NCI-H146 treated with DMSO at 0.1 percent for 48 hours (cell line): ENCODE results near the gene AP1B1.
"Not testable (repeated sequence)": the region's sequence is repeated elsewhere in the genome, so short reads cannot be mapped to it uniquely, and the experiment has no call there.

Experiments used
- DNase-seq: peaks from one replicate; lab custom pipeline; 2025; ENCODE audit not compliant: unreplicated experiment; lab: John Stamatoyannopoulos, UW

The AP1B1 gene

DNA sequence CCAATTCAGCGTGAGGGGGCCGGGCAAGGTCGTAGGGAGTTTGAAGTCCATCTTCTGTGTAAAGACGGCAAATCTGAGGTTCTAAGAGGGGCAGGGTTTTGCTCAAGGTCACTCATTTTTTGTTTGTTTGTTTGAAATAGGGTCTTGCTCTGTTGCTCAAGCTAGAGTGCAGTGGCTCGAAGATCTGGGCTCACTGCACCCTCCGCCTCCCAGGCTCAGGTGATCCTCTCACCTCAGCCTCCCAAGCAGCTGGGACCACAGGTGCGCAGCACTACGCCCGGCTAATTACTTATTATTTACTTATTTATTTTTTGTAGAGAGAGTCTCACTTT lies 355 bp upstream of the AP1B1 start:
- DNase-seq: no peak

DNA sequence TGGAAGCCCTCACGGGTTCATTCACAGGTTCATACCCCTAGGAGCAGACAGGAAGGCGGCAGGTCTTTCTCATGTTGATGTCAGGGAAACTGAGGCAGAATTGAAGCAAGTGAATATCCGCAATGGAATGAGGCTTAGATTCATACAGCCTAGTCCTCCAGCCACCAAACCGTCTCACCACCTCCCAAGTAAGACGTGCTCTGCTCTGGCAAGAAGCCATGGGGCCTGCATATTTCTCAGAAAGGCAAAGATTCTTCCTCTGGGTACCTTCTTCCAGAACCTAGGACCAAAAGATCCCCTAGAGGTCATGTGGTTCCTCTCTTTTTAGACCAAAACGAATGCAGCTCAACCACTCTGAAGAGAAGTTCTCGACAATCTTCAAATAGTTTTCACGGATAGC lies 1.7 kb downstream of the AP1B1 start:
- DNase-seq: no peak

DNA sequence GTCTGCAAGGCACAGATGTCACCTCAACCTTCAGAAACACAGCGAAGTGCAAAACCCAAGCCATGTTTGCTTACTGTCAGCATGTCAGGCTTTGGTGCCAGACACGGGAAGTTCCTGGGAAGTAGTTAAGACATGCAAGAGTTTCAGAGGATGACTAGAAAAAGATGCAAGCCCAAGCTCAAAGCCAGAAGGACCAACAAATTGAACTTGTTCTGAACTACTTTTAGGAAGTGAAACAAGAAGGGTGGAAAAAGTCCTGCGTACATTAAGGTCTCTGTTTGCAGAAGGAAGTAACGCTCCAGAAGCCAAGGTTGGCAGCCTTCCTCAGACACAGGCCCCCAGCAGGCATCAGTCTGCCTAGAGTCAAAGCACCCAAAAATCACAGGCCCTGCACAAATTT lies 2.6 kb downstream of the AP1B1 start:
- no peak for DNase-seq

DNA sequence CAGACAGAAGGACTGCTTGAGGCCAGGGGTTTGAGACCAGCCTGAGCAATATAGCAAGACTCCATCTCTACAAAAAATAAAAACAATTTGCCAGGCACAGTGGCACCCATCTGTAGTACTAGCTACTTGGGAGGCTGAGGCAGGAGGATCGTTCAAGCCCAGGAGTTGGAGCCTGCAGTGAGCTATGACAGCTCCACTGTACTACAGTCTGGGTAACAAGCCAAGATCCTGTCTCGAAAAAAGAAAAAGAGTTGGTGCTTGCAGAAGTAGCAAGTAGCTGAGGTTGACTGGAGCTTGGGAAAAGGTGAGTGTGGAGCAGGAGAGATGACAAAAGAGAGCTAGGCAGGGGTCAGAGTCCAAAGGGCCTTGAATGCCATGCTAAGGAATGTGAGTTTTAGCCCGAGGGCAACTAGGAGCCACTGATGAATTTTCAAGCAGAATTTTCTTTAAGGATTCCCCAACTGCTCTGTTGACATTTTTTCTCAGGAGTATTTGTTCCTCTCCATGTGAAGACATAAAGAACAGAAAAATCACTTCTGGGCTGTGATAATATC lies 3.1 kb downstream of the AP1B1 start:
- no peak for DNase-seq

DNA sequence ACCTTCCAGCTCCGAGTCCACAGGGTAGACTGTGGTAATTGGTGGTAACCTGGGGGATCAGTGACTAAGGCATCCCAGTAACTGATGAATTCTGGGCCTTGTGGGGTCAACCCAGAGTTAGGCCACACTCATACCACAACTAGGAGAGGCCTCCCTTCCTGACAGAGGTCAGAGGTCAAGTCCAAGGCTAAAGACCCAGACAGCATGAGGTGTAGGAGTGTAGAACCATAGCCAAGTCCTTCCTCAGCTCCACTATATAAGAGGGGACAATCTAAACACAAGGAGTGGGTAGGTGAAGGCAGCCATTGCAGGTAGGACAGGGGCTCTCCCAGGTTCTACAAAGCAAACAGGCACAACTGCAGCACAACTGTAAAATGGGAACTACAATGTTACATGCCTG lies 4.6 kb downstream of the AP1B1 start:
- no peak for DNase-seq

DNA sequence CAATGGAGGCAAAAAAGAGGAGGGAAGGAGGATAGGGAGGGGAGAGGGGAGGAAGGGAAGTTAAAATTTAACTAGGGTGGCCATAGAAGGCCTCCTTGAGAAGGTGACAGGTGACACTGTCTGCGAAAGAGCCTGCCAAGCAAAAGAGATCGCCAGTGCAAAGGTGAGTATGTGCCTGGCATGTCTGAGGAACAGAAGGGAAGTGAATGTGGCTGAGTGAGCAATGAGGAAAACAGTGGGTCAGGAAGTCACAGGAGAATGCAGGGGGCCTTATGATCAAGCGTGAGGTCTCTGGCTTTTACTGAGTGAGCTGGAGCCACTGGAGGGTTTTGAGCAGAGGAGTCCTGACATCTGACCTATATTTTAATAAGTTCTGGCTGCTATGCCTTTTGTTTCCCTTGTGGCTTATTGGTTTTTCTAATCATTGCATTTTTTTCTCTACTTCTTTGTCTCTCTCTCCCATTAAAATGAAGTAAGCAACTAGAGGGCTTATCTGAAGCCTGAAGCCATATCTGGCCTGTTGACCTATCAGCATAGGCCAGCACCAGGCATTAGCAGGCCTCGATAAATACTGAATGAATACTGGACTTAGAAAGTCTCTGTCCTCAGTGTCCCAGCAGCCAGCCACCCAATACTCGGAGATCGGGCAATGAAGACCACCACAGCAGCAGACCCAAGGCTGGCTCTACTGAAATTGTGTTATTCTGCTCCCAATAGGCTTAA lies 5.6 kb downstream of the AP1B1 start:
- DNase-seq: no peak

DNA sequence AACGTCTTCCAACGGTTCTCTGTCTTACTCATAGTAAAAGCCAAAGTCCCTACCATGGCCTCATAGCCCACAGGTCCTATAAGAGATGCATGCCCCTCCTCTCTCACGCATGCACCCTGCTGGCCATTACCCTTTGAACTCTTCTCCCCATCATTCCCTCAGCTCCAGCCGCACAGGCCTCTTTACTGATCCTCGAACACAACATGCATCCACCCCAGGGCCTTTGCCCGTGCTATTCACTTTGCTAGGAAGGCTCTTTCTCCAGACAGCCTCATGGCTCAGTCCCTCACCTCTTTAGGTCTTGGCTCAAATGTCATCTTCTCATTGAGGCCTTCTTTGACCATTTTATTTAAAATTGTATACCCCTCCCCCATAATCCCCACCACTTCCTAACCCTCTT lies 7.5 kb downstream of the AP1B1 start:
- DNase-seq: no peak

DNA sequence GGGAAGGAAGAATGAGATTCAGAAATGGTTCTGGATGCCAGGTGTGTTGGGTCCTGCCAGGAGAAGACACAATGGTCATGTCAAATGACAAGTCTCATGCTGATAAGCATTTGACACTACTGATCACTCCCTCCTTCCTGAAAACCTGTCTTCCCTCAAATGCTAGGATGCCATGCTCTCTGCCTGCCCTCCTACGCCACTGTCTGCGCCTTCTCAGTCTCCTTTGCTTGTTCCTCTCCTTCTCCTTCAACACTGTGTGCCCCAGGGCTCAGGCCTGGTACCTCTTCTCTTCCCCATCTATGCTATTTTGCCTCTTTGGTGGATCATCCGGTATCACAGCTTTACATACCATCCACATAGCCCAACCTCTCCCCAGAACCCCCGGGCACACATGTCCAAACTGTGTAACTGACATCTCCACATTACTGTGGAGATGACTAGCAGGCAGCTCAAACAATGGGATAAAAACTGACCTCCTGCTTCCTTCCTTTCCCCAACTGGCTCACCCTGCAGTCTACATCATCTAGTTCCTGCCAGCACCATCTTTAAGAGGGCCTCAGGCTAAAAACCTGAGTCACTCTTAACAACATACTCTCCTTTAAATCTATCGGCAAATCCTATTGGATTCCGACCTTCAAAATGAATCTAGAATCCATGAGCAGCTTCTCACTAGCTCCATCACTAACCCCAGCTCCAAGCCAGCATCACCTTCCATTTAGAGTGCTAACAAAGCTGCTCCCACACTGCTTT lies 8.2 kb downstream of the AP1B1 start:
- no peak for DNase-seq

DNA sequence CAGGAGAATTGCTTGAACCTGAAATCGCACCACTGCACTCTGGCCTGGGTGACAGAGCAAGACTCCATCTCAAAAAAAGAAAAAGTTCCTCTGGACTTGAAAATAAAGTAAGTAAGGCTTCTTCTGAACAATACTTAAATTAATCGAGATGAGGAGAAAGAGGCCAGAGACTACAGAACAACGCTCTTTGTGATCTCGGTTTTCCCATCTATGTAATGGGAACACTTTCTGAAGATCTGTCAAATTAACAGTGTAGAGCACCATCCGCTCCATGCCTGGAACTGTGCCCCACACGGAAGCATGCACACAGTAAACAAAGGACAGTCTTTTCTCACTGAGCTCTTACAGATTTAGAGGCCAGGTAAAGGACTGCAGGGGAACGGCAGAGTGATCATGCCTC lies 9.1 kb downstream of the AP1B1 start:
- DNase-seq: no peak

DNA sequence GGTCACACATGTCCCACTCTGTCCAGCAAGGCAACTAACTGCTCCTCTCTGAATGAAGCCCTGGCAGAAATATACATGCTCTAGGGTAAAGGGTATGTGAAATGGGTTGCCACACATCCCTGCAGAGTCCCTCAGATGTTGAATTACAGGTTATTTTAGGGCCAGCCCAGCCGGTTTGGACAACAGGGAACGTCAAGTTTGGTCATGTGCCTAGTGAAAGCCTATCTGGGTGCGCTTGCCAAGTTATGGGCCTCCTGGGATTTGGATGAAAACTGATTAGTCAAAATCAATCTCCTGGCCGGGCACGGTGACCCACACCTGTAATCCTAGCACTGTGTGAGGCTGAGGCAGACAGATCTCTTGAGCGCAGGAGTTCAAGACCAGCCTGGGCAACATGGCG lies 10.4 kb downstream of the AP1B1 start:
- DNase-seq: no peak

DNA sequence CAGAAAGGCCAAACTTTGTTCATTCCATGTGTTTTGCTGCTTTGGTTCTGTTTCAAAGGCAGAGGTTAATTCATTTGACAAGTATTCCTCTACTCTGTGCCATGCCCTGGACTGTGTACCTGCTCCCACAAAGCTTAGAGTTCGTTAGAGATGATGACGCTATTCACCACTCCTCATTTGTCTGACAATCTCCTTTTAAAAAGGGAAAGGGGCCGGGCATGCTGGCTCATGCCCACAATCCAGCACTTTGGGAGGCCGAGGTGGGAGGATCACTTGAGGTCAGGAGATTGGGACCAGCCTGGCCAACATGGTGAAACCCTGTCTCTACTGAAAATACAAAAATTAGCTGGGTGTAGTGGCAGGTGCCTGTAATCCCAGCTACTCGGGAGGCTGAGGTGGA lies 11.7 kb downstream of the AP1B1 start:
- not testable (repeated sequence) for DNase-seq

DNA sequence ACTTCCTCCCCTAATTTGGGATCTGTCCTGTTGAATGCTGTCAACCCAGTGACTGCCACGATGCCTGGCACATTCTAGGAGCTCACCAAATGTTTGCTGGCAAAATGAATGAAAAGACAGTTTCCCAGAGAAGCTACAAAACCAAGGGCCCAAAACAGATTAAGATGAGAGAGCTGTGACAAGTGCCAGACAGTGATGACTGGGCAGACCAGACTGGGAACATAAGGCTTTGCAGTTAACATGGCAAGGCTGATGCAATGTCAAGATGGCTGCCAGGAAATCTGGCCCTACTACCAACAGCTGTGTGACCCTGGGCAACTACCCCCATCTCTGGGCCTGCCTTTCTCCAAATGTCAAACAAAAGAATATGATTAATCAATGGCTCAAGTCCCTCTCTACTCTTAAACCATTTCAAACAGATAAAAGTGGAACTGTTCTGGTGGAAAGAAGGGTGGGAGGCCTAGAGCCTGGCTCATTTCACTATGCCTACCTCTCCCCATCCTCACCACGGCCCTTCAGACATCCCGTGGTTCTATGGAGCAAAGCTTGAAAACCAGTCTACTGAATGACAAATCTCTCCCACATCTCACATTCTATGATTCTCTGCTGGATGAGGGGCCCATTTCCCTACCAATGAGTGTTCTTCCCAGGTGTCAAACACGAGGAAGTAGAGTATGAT lies 12.8 kb downstream of the AP1B1 start:
- no peak for DNase-seq

DNA sequence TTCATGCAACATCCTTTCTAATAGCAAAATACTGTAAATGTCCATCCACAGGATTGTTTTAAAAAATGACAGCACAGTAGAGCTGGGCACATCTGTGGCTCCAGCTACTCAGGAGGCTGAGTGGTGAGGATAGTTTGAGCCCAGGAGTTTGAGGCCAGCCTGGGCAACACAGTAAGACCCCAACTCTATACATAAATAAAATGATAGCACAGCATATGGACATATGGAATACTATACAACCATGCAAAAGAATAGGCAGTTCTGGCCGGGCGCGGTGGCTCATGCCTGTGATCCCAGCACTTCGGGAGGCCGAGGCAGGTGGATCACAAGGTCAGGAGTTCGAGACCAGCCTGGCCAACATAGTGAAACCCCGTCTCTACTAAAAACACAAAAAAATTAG lies 13.6 kb downstream of the AP1B1 start:
- DNase-seq: not testable (repeated sequence)

DNA sequence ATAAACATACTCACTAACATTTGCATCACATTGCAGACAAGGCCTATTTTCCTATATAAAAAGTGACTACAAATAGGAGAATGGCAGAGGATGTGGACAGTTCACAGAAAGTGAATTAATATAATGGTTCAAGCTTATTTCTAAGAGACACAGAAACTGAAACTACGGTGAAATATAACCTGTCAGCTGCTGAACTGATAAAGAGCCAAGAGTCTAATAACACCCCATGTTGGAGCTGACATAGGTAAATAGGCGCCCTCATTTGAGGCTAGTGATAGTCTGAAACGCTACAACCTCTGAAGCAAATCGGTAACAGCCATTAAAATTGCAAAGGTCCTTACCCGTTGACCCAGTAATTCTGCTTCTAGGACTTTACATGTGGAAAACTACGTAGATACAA lies 14.0 kb downstream of the AP1B1 start:
- no peak for DNase-seq

DNA sequence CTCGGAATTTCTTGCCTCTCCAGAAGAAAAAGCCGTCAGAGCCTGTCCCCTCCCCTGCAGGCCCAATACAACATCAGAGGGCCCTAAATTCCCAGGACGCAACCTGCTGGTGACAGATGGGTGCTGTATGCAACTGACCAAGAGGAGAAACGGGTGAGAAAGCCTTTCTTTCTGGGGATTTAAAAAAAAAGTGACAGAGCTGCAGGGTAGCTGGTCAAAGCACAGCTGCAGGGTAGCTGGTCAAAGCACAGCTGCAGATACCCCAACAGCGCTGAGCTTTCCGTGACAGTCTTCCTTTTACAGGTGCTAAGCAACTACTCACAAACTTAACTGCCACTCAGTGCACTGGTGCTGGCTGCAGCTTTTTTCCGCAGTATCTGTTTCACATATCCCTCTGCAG lies 17.8 kb downstream of the AP1B1 start:
- DNase-seq: no peak

DNA sequence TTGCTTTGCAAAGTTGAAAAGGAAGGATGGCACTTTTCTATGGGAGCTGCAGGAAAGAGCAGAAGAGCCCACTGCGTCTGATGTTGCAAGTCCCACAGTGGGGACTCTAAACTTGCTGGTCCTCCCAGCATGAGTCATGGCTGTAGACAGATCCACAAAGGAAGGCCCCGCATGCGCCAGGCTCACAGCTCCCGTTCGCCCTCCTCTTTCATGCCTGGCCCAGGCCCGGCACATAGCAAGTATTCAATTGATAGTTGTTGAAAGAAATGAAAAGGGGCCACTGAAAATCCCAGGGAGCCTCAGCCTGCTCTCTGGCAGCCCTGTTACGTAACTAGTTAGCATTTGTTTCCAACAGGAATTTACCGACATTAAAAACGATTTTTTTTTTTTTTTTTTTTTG lies 18.9 kb downstream of the AP1B1 start:
- DNase-seq: no peak

DNA sequence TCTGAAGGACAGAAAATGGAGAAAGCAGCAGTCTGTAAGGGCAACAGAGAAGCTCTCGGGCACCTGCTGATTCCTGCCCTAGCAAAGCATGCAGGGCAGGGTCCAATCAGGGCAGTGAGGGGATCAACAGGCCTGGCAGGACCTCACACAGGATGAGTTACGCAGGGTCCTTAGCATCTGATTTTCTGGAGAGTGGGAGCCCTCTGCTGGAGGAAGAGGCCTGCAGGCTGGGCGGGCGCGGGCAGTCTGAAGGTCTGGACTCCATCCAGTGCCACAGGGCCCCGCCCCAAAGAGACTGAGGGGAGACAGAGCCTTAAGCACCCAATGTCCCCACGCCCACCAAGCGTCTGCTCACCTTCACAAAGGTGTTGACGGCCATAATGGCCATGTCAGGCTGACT lies 28.9 kb downstream of the AP1B1 start:
- DNase-seq: no peak

DNA sequence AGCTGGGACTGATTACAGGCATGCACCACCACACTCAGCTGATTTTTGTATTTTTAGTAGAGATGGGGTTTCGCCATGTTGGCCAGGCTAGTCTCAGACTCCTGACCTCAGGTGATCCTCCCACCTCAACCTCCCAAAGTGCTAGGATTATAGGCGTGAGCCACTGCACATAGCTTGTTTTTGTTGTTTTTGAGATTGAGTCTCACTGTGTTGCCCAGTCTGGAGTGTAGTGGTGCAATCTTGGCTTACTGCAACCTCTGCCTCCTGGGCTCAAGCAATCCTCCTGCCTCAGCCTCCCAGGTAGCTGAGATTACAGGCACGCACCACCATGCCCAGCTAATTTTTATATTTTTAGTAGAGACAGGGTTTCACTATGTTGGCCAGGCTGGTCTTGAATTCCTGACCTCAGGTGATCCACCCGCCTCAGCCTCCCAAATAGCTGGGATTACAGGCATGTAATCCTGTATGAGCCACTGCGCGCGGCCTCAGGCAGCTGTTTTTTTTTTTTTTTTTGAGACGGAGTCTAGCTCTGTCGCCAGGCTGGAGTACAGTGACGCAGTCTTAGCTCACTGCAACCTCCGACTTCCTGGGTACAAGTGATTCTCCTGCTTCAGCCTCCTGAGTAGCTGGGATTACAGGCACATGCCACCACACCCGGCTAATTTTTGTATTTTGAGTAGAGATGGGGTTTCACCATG lies 31.0 kb downstream of the AP1B1 start:
- not testable (repeated sequence) for DNase-seq

DNA sequence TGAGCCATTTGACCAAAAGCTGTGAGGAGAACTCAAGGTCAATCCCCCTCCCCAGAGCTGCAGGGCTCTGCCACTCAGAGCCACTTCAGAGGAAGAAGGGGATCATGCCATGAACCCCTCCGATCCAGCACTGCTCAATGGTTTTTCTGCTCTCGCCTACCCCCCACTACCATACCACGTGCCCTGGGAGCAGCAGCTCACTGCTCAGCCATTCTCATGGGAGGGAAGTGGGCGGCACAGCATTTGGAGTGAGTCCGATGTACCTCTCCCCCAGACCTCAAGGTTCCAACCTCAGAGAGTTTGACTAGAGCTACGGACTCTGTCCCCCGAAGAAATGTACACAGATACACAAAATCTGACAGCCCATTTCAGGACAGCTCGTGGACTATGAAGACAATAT lies 34.5 kb downstream of the AP1B1 start:
- no peak for DNase-seq

DNA sequence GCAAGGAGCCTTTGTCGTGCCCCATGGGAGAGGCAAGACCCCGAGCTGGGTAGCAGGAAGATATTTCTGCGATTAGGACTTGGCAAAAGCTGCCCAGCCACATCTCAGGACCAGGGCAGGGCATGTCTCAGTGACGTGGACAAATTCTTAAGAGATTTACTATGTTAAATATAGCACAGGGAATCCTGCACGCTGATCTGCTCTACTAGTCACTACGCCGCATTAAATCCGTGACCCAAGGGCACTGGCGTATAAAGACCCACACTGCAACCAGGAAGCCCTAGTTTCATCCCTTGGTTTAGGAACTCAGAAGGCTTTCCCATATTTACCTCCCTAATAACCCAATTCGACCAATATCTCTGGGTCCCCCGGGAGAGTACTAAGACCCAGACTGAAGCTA lies 35.1 kb downstream of the AP1B1 start:
- DNase-seq: no peak

DNA sequence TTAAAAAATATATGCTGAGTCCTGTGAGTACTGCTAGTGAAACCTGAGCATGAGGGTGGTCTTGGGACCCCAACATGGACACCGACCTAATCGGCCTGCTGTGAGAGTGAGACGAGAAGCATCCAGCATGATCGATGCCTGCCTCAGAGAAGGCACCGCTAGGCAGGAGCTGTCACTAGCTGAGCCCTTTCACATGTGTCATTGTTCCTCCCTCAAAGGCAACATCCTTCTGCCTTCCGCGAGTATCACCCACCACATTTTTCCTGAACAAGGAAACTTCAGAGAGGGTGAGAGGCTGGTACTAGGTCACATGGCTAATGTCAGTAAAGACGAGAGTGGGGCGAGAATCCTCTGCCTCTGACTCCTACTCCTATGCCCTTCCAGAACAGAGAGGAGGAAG lies 35.6 kb downstream of the AP1B1 start:
- DNase-seq: no peak

DNA sequence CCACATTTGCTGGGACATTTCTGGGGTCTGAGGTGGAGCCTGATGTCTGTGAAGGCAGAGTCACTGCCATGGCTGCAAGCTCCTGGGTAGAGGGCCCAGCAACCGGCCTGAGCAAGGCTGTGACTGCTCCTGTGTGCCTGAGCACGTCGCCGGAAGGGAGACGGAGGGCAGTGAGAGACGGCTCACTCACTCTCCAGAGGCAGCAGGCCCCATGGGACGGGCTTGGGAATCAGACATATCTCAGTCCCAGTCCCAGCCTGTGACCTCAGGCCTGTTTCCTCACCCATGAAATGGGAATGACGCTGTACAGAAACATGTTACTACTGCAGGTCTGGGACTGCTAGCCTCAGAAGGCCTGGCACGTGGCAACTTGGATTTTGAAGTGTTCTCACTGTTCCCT lies 36.5 kb downstream of the AP1B1 start:
- no peak for DNase-seq
